NCI-H345 (cell line): ENCODE data around the gene LHFPL6.
"Not testable (repeated sequence)": the region's sequence is repeated elsewhere in the genome, so short reads cannot be mapped to it uniquely, and the experiment has no call there.

ENCODE experiments used
- DNase-seq: peaks from one replicate; lab custom pipeline; 2025; lab: John Stamatoyannopoulos, UW

The LHFPL6 gene

DNA sequence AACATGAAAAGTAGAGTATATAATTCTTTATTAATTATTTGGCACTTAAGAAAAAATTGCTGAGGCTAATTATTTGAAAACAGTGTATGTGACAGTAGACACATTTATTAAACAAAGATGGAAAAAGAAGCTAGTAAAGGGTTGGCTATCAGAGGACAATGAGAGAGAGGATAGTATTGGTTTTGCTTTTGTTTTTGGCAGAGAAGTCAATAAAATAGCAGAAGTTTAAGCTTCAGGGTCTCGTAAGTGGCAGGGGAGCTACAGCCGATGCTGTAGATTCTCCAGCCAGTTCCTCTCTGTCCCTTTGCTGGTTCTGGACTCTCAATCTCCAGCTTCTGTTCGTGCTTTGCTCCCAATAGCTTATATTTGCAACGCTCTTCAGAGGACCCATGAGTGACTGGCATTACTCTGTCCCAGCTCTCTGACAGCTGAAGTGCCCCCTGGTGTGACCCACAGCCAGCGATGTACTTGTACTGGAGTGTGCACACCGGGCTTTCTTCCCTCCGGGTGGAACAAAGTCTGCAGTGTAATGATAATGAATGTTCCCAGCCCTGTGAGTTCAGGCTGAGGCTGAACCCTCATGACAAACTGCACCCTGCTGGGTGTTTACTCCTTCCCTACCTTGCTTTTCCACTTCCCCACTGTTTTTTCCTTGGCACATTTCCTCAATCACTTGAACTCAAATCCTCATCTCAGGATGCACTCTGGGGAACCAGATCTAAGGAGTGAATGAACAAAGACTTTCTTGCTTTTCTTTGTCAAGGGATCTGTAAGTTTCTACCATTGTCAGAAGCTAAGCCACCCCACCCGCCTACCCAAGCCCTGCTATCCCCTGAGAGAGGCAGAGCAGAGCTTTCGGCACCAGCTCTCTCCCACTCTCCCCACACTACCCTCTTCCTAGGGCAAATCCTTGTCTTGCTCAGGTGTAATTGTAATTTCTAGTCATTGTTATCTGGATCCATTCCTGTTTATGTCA lies 254.8 kb downstream of the LHFPL6 start:
- DNase-seq: peak; percentile 85

DNA sequence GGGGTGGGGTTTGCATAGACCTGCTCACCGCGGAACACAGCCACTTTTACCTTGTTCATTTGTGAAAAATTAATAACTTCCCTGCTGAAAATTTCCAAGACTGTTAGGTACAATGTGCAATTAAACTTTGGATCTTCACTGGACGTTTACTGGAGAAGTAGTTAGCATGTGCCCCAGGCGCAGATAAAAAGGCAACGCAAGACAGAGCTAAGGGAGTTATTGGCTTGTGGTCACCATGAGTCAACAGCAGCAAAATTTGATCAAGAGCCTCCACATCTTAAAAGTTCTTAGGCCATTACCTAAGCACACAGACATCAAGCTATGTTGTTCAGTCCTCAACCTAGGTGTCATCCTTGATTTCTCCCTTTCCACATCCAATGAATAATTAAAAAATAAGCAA lies 257.0 kb downstream of the LHFPL6 start:
- DNase-seq: no peak

DNA sequence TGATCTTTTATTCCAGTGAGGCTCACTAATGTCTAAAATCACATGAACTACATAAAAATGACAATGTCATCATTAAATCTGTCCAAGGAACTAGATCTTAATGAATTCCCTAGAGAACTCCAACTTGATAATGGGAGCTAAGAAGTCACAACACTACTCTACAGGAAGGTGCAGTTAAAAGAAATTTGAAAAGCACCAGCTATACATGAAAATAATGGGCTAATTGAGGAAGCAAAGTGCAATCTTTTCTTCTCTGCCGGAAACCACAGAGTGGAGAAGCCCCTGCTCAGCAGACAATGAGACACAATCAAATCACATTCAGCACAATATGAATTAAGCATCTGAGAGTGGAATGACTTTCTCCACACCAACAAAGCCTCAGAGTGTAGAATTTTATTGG lies 261.7 kb downstream of the LHFPL6 start:
- no peak for DNase-seq

DNA sequence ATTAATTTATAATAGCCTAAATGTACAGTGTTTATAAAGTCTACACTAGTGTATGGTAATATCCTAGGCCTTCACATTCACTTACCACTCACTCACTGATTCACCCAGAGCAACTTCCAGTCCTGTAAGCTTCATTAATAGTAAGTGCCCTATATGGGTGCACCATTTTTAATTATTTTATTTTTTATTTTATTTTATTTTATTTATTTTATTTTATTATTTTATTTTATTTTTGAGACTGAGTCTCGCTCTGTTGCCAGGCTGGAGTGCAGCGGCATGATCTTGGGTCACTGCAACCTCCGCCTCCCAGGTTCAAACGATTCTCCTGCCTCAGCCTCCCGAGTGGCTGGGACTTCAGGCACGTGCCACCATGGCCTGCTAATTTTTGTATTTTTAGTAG lies 264.9 kb downstream of the LHFPL6 start:
- not testable (repeated sequence) for DNase-seq

DNA sequence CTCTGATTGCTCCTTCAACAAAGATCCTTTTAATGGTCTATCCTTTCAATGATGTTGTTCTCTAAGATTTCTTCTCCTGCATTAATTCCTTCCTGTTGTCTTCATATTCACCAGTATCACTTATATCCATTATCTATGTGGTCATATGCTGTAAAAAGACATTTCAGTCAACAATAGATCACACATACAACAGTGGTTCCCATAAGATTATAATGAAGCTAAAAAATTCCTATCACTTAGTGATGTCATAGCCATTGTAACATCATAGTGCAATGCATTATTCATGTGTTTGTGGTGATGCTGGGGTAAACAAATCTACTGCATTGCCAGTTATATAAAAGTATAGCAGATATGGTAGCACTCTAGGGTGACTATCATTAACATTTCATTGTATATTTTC lies 266.1 kb downstream of the LHFPL6 start:
- DNase-seq: no peak

DNA sequence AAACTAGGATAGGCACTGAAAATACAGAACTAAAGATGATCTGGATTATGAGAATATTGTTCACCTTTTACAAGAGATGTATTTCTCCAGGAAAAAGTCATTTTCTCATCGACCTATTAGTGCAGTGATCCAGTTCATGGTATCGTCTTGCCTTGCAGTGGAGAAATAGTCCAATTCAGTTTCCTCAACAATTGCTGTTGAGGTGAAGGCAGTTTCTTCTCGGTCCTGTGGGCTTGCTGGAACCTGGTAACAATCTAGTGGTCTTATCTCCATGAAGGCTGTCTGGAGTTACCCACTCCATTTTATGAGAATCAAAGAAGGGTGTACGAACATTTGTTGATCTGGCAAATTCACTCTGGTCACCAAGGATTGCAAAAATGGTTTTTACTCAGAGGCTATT lies 266.8 kb downstream of the LHFPL6 start:
- DNase-seq: no peak

DNA sequence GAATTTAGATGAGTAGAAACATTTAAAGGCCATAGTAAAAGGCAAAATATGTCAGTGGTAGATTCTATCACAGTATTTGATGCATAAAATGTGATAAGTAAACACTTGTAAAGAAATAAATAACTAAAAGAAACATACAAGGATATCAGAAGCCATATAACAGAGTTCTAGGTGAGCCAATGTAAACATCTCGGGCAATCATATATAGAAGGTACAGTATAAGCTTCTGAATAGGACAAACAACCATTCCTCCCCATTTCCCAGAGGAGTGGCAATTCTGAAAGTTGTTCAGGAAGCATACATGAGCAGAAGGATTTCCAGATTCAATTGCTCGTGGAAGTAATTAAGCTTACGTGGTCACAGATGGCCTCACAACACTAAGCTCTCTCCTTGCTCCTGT lies 267.3 kb downstream of the LHFPL6 start:
- no peak for DNase-seq

- DNase-seq: no peak
Measured at GRCh38 chr13:39330504-39330903, 272.5 kb downstream of the LHFPL6 start.

DNA sequence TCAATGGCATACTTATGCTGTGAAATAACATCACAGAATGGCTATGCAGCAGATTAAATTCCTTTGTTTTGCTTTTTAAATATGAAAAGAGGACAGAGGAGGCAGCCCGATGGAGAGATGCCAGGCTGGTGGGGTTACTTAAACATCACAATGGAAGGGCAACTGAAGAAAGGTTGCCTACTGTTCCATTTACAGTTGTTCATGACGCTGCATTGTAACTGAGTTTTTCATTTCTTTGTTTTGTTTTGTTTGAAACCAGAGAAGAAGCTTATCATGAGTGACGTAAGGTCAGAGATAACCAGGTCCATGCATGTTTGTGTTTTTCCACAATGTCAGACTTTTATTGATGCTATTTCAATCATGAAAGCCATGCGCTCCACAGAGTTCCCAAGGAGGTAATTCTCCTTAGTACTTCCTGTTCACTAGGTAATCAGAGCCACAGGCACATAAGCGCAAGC lies 273.8 kb downstream of the LHFPL6 start:
- DNase-seq: no peak

DNA sequence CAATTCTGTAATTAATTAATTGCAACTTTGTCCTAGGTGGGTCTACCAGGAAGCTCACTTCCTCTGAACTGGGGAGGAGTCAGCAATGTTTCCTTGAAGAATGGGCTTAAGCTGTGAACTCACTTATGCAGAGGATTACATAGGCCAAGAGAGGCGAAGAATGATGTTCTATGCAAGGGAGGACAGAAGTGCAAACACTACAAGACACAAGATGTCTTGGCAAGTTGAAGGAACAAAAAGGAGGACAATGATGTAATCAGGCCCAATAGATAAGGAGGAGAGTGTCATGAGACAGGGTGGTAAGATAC lies 275.9 kb downstream of the LHFPL6 start:
- DNase-seq: no peak

DNA sequence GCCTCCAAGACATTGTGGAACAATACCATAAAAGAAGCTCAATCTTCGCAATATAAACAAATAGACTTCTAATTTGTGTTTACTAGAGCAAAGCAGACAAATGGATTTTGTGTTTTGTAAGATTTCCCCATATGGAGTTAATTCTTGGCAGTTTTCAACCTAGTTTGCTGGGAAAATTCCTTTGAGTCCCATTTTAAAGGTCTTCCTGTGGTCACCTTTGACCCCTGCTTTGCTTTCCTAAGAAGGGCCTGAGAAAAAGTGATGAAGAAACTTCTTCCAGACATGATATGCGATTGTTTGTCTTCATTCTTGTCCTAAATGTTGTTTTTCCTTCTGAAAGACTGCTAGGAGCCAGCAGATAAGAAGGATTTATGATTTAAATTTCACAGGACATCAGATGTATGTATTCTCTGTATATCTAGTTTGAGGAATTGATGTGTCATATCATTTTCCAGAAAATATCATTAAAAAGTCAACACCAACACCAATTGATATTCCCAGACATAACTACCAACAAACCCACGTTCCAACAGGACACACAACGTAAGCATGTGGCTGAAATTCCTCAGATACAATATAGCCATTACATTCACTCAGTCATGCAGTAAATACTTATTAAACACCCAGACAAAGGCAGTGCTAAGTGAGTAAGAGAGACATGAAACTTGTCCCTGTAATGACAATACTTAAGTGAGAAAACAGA lies 276.4 kb downstream of the LHFPL6 start:
- DNase-seq: no peak

GRCh38 chr13:39324806-39325311 lies 278.1 kb downstream of the LHFPL6 start:
- DNase-seq: no peak

- no peak for DNase-seq
Measured at GRCh38 chr13:39322836-39323585, 280.0 kb downstream of the LHFPL6 start.

DNA sequence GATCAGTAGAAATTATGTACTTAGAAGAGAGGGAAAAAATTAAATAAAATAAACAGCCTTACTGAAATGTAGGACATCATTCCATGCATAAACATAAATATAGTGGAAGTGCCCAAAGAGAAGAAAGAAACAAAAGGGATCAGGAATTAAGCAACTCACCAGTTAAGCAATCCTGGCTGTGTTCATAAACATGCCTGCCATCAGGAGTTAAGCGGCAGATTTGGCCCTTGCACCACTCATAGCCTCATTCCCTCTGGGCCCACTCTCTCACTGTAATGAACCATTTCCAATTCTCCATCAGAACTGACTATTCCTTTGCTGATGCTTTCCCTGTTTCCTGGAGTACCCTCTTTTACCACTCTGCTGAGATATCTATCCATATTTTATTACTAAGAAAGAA lies 281.4 kb downstream of the LHFPL6 start:
- DNase-seq: no peak

GRCh38 chr13:39318161-39318560 lies 284.8 kb downstream of the LHFPL6 start:
- DNase-seq: no peak

- no peak for DNase-seq
Measured at GRCh38 chr13:39317291-39317690, 285.7 kb downstream of the LHFPL6 start.

DNA sequence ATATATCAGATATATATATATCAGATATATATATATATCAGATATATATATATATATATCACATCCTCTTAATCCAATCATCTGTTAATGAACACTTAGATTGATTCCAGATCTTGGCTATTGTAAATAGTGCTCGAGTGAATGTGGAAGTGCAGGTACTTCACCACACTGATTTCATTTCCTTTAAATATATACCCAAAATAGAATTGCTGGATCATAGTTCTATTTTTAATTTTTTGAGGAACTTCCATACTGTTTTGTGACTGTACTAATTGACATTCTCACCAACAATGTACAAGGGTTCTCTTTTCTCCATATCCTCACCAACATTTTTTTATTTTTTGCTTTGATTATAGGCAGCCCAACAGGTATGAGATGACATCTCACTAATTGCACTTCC lies 287.2 kb downstream of the LHFPL6 start:
- no peak for DNase-seq

- DNase-seq: no peak
Measured at GRCh38 chr13:39313721-39314120, 289.3 kb downstream of the LHFPL6 start.

DNA sequence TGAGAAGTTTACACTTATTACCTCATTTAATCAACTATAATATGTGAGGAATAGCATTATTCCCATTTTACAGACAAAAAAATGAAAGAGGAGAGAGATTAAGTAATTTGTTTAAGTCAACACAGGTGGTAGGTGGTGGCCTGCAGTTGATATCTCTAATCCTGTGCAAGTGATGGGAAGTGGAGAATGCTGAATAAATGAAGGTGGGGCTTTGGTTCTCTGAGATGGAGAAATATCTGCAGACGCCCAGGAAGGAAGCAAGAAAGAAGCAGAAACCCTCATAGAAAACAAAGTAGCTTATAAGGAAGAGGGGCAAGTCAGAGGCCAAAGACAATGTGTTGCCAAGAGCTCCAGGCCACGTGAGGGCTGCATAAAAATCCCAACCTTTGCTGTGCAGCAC lies 290.4 kb downstream of the LHFPL6 start:
- DNase-seq: no peak

GRCh38 chr13:39311619-39312018 lies 291.4 kb downstream of the LHFPL6 start:
- DNase-seq: no peak

DNA sequence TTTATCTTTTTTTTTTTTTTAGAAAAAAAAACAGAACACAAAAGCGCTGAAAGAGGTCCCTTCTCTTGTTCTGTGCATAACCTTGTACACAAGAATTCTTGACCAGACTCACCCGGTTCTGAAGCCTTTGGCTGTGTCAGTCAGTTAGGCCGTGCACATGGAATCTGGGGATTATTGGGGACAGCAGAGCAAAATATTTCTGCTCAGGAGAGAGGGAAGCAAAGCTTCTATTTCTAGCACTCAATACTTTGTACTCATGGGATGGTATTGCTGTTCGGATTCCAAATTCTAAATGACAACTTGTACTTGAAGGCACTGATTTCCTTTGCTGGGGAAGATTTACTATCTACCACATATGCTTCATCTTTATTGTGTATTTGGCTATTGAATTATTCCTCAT lies 292.0 kb downstream of the LHFPL6 start:
- no peak for DNase-seq
